GM23338 (cell line): ENCODE data around the gene SYCP2. TPM values are rescaled to one million over a fixed set of nuclear protein-coding genes. Genes with fewer than 3 reads are reported as not detected.
A peak's percentile ranks its signal among the peaks of the same experiment; 100 is the strongest.

Experiments
- ATAC-seq: fragments of 200-7000 bp; cut with Tn5 transposase; 3 replicates; pipeline ENCODE4 v1.9.1; 2020
- DNase-seq: peaks from one replicate; pipeline ENCODE4 v3.0.0-alpha.2; 2015; ENCODE audit warnings: low spot score
- H2AFZ ChIP-seq: fragments of 200-600 bp; sonication (generic); 2 replicates; pipeline ENCODE4 v1.8.0; 2016; ENCODE audit warnings: antibody characterized with exemption, mild to moderate bottlenecking, moderate library complexity
- H3F3A ChIP-seq: fragments of 200-600 bp; sonication (generic); replicated peaks from 2 replicates; pipeline ENCODE4 v1.8.0; 2017; ENCODE audit warnings: antibody characterized with exemption, mixed run types, low read depth
- H3K27ac ChIP-seq: fragments of 200-600 bp; sonication (generic); 2 replicates; pipeline ENCODE4 v1.6.1; 2016; ENCODE audit warnings: low read depth
- H3K27me3 ChIP-seq: fragments of 200-600 bp; sonication (generic); 2 replicates; pipeline ENCODE4 v1.8.0; 2016; ENCODE audit warnings: mild to moderate bottlenecking, mixed run types, moderate library complexity; ENCODE audit not compliant: insufficient read depth
- H3K36me3 ChIP-seq: fragments of 200-600 bp; sonication (generic); 2 replicates; pipeline ENCODE4 v1.8.0; 2016; ENCODE audit warnings: mild to moderate bottlenecking; ENCODE audit not compliant: insufficient read depth
- H3K4me1 ChIP-seq: fragments of 200-600 bp; sonication (generic); 2 replicates; pipeline ENCODE4 v1.8.0; 2016; ENCODE audit warnings: mild to moderate bottlenecking, moderate library complexity; ENCODE audit not compliant: insufficient read depth
- H3K4me2 ChIP-seq: fragments of 200-600 bp; sonication (generic); 2 replicates; pipeline ENCODE4 v1.7.1; 2017; ENCODE audit warnings: mixed run types
- H3K4me3 ChIP-seq: fragments of 200-600 bp; sonication (generic); 2 replicates; pipeline ENCODE4 v1.6.1; 2016; ENCODE audit warnings: mixed run types
- H3K79me2 ChIP-seq: fragments of 200-600 bp; sonication (generic); replicated peaks from 2 replicates; pipeline ENCODE4 v1.8.0; 2017; ENCODE audit warnings: mild to moderate bottlenecking; ENCODE audit not compliant: insufficient read depth
- H3K9me2 ChIP-seq: fragments of 200-600 bp; sonication (generic); 2 replicates; pipeline ENCODE4 v1.8.0; 2017; ENCODE audit not compliant: insufficient read depth
- H4K20me1 ChIP-seq: fragments of 200-600 bp; sonication (generic); replicated peaks from 2 replicates; pipeline ENCODE4 v1.8.0; 2017; ENCODE audit warnings: mild to moderate bottlenecking; ENCODE audit not compliant: insufficient read depth
- H3K27ac Mint-ChIP-seq: 2 replicates; pipeline ENCODE4 v1.8.0; 2020; ENCODE audit warnings: inconsistent platforms, mild to moderate bottlenecking, moderate library complexity, mixed read lengths
- H3K27me3 Mint-ChIP-seq: 3 replicates; pipeline ENCODE4 v1.8.0; 2022; ENCODE audit warnings: low read depth, mild to moderate bottlenecking, moderate library complexity, mixed read lengths, inconsistent platforms; ENCODE audit not compliant: insufficient read depth, poor library complexity
- H3K36me3 Mint-ChIP-seq: 3 replicates; pipeline ENCODE4 v1.8.0; 2021; ENCODE audit warnings: low read depth, mild to moderate bottlenecking, inconsistent platforms, moderate library complexity, mixed read lengths
- H3K4me1 Mint-ChIP-seq: 3 replicates; pipeline ENCODE4 v1.8.0; 2020; ENCODE audit warnings: mild to moderate bottlenecking, inconsistent platforms, mixed read lengths
- H3K4me3 Mint-ChIP-seq: 3 replicates; pipeline ENCODE4 v1.8.0; 2021; ENCODE audit warnings: moderate library complexity, mild to moderate bottlenecking, inconsistent platforms, mixed read lengths
- H3K9me3 Mint-ChIP-seq: 3 replicates; pipeline ENCODE4 v1.8.0; 2020; ENCODE audit warnings: moderate library complexity, mild to moderate bottlenecking, inconsistent platforms, mixed read lengths
- CREB1 ChIP-seq: fragments of 250-450 bp; sonication (Bioruptor Pico); IDR thresholded peaks from 2 replicates; pipeline ENCODE4 v1.5.0; 2020; ENCODE audit warnings: low read depth, mild to moderate bottlenecking, moderate library complexity
- EZH2 ChIP-seq: fragments of 200-600 bp; sonication (generic); IDR thresholded peaks from one replicate; pipeline ENCODE4 v1.8.0; 2017; ENCODE audit warnings: antibody characterized with exemption, mild to moderate bottlenecking, low read depth; ENCODE audit not compliant: unreplicated experiment
- EZH2phosphoT487 ChIP-seq: fragments of 200-600 bp; sonication (generic); IDR thresholded peaks from one replicate; pipeline ENCODE4 v1.8.1; 2018; ENCODE audit warnings: antibody characterized with exemption; ENCODE audit not compliant: unreplicated experiment
- JUNB ChIP-seq: IDR thresholded peaks from one replicate; pipeline ENCODE4 v1.6.1; 2016; ENCODE audit warnings: antibody characterized with exemption; ENCODE audit not compliant: unreplicated experiment
- NANOG ChIP-seq: IDR thresholded peaks from 2 replicates; pipeline ENCODE4 v1.6.1; 2016; ENCODE audit warnings: antibody characterized with exemption, borderline replicate concordance
- POLR2AphosphoS5 ChIP-seq: IDR thresholded peaks from 2 replicates; pipeline ENCODE4 v1.6.1; 2016; ENCODE audit warnings: antibody characterized with exemption, low read depth
- STAT1 ChIP-seq: IDR thresholded peaks from one replicate; pipeline ENCODE4 v1.6.1; 2016; ENCODE audit warnings: antibody characterized with exemption; ENCODE audit not compliant: unreplicated experiment
- ZNF114 ChIP-seq: fragments of 250-450 bp; sonication (Bioruptor Pico); IDR thresholded peaks from 2 replicates; pipeline ENCODE4 v1.5.0; 2020; ENCODE audit warnings: mild to moderate bottlenecking, moderate library complexity
- ZNF331 ChIP-seq: fragments of 250-450 bp; sonication (Bioruptor Pico); IDR thresholded peaks from 2 replicates; pipeline ENCODE4 v1.5.0; 2020; ENCODE audit warnings: low read depth, mild to moderate bottlenecking, moderate library complexity
- polyA plus RNA-seq: library from polyadenylated mRNA; unstranded; fragments of >200 nt; fragmentation: Nextera tagmentation; extraction: Ambion mirVana; gene quantifications from 2 replicates; pipeline ENCODE4 v1.2.1, GENCODE V29; 2016
- total RNA-seq: library from RNA; depleted of rRNA; stranded (reverse); fragments of >200 nt; shearing (Covaris generic); gene quantifications from 2 replicates; pipeline ENCODE4 v1.2.3, GENCODE V29; 2014
- TF ChIP-seq, protein P1 (sequence below), 2 experiments: fragments of 200-600 bp in 1 of 2; sonication (generic) in 1 of 2; conservative IDR thresholded peaks; 2 replicates each; pipeline versions ENCODE4 v1.5.1 to v1.6.1; 2016 to 2017; ENCODE audit warnings: antibody characterized with exemption in 2 of 2, low read depth in 2 of 2, mild to moderate bottlenecking in 2 of 2, moderate library complexity in 1 of 2
- TF ChIP-seq, protein P2 (sequence below): IDR thresholded peaks from 2 replicates; pipeline ENCODE4 v1.6.1; 2016; ENCODE audit warnings: antibody characterized with exemption
- TF ChIP-seq, protein P3 (sequence below): fragments of 250-450 bp; sonication (Bioruptor Pico); IDR thresholded peaks from 2 replicates; pipeline ENCODE4 v1.5.0; 2020; ENCODE audit warnings: mild to moderate bottlenecking, moderate library complexity

Gene SYCP2
- total and polyA plus RNA-seq, 2 experiments from 2014 or later: 0.50 to 2.1 TPM

DNA sequence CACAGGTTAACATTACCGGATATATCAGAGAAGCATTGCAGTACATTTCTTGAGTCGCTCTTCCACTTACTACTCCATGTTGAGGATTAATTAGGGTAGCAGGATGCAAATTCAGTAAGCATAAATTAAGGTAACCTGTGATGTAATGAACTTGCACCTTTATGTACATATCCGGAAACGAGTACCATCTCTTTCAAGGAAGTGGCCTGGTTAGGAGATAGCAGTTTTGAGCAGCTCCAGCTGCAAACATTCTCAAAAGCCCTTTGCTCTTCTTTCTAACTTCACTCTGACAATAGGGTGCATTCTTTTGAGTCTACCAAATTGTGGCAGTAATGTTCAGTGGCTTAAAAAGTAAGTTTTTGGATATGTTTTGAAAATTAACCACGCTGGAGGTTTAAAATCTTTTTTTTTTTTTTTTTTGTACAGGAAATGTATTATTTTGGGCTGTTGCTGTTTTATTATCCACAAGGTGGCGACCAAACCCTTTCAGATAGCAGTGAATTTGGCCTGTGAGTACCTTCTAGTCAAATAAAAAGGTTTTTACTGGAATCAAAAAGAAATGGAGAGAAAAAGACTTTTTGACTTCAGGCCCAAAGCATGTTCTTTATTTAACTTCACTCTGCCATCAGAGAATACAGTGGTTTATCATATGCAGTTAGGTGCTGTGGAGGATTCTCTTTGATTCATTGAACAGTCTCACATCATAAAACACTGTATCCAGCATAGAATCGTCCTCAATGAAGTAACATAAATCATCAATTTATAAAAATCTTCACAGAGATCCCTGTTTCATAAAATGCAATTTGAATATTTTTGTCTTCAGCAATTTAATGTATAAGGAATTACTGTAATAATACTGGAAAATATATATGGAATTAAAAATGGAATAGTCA, 15.6 kb upstream of the SYCP2 start:
- no peaks in the 10 kb centered on the region for H3K9me3 Mint-ChIP-seq
- DNase-seq: peak; percentile 71
- peaks cover 6% of the 10 kb centered on the region for H3K4me1 ChIP-seq
- no peaks in the 10 kb centered on the region for H3K36me3 ChIP-seq
- H2AFZ ChIP-seq: no peak overlapping the region
- no peak overlapping the region for H3K4me2 ChIP-seq
- H3K9me2 ChIP-seq: no peaks in the 10 kb centered on the region
- peaks cover 14% of the 10 kb centered on the region for H3K4me1 Mint-ChIP-seq
- TF ChIP-seq CREB1: no peak
- TF ChIP-seq, protein P1, sequence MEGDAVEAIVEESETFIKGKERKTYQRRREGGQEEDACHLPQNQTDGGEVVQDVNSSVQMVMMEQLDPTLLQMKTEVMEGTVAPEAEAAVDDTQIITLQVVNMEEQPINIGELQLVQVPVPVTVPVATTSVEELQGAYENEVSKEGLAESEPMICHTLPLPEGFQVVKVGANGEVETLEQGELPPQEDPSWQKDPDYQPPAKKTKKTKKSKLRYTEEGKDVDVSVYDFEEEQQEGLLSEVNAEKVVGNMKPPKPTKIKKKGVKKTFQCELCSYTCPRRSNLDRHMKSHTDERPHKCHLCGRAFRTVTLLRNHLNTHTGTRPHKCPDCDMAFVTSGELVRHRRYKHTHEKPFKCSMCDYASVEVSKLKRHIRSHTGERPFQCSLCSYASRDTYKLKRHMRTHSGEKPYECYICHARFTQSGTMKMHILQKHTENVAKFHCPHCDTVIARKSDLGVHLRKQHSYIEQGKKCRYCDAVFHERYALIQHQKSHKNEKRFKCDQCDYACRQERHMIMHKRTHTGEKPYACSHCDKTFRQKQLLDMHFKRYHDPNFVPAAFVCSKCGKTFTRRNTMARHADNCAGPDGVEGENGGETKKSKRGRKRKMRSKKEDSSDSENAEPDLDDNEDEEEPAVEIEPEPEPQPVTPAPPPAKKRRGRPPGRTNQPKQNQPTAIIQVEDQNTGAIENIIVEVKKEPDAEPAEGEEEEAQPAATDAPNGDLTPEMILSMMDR (conservative IDR thresholded peaks at IDR 0.05; ENCODE audit: low read depth in 2 of 2): peak; percentile 57 to 68
- no peak overlapping the region for H3K27ac Mint-ChIP-seq
- peaks cover 13% of the 10 kb centered on the region for H3K36me3 Mint-ChIP-seq
- H3K27ac ChIP-seq: no peak overlapping the region
- H4K20me1 ChIP-seq: no peaks in the 10 kb centered on the region
- no peaks in the 10 kb centered on the region for H3K79me2 ChIP-seq
- no peaks in the 10 kb centered on the region for H3F3A ChIP-seq
- no peak overlapping the region for H3K4me3 ChIP-seq
- ATAC-seq: peak; percentile 25; the same call in 1 of the 3 replicates
- no peaks in the 10 kb centered on the region for H3K27me3 ChIP-seq
- H3K4me3 Mint-ChIP-seq: no peak overlapping the region
- no peaks in the 10 kb centered on the region for H3K27me3 Mint-ChIP-seq

GRCh38 chr20:59948212-59948611, 14.8 kb upstream of the SYCP2 start:
- Histone ChIP-seq H3K36me3 (peaks cover 7% of the 10 kb centered on the region; the same call in 1 of the 2 replicates), H3K79me2 (no peaks in the 10 kb centered on the region), H3K4me1 (peaks cover 6% of the 10 kb centered on the region), H2AFZ (no peak overlapping the region), H3K9me2 (no peaks in the 10 kb centered on the region), H4K20me1 (no peaks in the 10 kb centered on the region), H3F3A (no peaks in the 10 kb centered on the region), H3K27me3 (no peaks in the 10 kb centered on the region), H3K4me2 (no peak overlapping the region), H3K4me3 (no peak overlapping the region), H3K27ac (no peak overlapping the region)
- Mint-ChIP-seq H3K36me3 (peaks cover 16% of the 10 kb centered on the region), H3K4me1 (peaks cover 14% of the 10 kb centered on the region), H3K27me3 (no peaks in the 10 kb centered on the region), H3K27ac (no peak overlapping the region), H3K4me3 (no peak overlapping the region), H3K9me3 (no peaks in the 10 kb centered on the region)
- no peak for DNase-seq
- no peak for ATAC-seq
- no peak for TF ChIP-seq NANOG
- no peak for TF ChIP-seq POLR2AphosphoS5
- TF ChIP-seq, protein P2, sequence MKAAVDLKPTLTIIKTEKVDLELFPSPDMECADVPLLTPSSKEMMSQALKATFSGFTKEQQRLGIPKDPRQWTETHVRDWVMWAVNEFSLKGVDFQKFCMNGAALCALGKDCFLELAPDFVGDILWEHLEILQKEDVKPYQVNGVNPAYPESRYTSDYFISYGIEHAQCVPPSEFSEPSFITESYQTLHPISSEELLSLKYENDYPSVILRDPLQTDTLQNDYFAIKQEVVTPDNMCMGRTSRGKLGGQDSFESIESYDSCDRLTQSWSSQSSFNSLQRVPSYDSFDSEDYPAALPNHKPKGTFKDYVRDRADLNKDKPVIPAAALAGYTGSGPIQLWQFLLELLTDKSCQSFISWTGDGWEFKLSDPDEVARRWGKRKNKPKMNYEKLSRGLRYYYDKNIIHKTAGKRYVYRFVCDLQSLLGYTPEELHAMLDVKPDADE: no peak
- TF ChIP-seq ZNF331 (CRISPR knock-in tag): no peak
- no peak for TF ChIP-seq ZNF114
- no peak for TF ChIP-seq EZH2
- TF ChIP-seq, protein P3, sequence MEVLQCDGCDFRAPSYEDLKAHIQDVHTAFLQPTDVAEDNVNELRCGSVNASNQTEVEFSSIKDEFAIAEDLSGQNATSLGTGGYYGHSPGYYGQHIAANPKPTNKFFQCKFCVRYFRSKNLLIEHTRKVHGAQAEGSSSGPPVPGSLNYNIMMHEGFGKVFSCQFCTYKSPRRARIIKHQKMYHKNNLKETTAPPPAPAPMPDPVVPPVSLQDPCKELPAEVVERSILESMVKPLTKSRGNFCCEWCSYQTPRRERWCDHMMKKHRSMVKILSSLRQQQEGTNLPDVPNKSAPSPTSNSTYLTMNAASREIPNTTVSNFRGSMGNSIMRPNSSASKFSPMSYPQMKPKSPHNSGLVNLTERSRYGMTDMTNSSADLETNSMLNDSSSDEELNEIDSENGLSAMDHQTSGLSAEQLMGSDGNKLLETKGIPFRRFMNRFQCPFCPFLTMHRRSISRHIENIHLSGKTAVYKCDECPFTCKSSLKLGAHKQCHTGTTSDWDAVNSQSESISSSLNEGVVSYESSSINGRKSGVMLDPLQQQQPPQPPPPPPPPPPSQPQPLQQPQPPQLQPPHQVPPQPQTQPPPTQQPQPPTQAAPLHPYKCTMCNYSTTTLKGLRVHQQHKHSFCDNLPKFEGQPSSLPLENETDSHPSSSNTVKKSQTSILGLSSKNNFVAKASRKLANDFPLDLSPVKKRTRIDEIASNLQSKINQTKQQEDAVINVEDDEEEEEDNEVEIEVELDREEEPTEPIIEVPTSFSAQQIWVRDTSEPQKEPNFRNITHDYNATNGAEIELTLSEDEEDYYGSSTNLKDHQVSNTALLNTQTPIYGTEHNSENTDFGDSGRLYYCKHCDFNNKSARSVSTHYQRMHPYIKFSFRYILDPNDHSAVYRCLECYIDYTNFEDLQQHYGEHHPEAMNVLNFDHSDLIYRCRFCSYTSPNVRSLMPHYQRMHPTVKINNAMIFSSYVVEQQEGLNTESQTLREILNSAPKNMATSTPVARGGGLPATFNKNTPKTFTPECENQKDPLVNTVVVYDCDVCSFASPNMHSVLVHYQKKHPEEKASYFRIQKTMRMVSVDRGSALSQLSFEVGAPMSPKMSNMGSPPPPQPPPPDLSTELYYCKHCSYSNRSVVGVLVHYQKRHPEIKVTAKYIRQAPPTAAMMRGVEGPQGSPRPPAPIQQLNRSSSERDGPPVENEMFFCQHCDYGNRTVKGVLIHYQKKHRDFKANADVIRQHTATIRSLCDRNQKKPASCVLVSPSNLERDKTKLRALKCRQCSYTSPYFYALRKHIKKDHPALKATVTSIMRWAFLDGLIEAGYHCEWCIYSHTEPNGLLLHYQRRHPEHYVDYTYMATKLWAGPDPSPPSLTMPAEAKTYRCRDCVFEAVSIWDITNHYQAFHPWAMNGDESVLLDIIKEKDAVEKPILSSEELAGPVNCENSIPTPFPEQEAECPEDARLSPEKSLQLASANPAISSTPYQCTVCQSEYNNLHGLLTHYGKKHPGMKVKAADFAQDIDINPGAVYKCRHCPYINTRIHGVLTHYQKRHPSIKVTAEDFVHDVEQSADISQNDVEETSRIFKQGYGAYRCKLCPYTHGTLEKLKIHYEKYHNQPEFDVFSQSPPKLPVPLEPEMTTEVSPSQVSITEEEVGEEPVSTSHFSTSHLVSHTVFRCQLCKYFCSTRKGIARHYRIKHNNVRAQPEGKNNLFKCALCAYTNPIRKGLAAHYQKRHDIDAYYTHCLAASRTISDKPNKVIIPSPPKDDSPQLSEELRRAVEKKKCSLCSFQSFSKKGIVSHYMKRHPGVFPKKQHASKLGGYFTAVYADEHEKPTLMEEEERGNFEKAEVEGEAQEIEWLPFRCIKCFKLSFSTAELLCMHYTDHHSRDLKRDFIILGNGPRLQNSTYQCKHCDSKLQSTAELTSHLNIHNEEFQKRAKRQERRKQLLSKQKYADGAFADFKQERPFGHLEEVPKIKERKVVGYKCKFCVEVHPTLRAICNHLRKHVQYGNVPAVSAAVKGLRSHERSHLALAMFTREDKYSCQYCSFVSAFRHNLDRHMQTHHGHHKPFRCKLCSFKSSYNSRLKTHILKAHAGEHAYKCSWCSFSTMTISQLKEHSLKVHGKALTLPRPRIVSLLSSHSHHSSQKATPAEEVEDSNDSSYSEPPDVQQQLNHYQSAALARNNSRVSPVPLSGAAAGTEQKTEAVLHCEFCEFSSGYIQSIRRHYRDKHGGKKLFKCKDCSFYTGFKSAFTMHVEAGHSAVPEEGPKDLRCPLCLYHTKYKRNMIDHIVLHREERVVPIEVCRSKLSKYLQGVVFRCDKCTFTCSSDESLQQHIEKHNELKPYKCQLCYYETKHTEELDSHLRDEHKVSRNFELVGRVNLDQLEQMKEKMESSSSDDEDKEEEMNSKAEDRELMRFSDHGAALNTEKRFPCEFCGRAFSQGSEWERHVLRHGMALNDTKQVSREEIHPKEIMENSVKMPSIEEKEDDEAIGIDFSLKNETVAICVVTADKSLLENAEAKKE (CRISPR knock-in tag): no peak
- TF ChIP-seq EZH2phosphoT487: no peak
- TF ChIP-seq STAT1: no peak
- no peak for TF ChIP-seq CREB1
- TF ChIP-seq JUNB: no peak
